ENCODE data around the gene MTA3. TPM values are rescaled to one million over a fixed set of nuclear protein-coding genes. Genes with fewer than 3 reads are reported as not detected.

The MTA3 gene
- total and polyA plus RNA-seq, 2 donors (not counting 1 experiment from before 2014, with no cell fraction given), result 13.4 to 33.2 TPM

DNA sequence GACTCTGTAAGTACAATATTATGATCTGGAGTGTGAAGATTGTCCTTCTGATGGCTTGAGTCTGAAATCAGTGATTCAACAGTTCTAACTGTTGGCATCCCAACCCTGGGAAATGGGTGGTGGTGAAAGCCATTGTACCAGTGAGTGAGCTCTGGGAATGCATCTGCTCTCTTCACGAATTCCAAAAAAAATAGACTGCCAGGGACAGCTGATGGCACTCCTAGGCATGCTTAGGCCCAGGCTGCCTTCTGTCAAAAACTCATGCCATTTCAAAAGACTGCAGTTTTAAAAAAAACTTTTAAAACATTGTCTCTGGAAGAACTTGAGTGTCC, 175.2 kb downstream of the MTA3 start:
- TF ChIP-seq EZH2 (IDR thresholded peaks at IDR 0.05; ENCODE audit: borderline replicate concordance, insufficient read depth, low read depth, low read length, poor library complexity, severe bottlenecking), result no peak
- TF ChIP-seq, protein P1, sequence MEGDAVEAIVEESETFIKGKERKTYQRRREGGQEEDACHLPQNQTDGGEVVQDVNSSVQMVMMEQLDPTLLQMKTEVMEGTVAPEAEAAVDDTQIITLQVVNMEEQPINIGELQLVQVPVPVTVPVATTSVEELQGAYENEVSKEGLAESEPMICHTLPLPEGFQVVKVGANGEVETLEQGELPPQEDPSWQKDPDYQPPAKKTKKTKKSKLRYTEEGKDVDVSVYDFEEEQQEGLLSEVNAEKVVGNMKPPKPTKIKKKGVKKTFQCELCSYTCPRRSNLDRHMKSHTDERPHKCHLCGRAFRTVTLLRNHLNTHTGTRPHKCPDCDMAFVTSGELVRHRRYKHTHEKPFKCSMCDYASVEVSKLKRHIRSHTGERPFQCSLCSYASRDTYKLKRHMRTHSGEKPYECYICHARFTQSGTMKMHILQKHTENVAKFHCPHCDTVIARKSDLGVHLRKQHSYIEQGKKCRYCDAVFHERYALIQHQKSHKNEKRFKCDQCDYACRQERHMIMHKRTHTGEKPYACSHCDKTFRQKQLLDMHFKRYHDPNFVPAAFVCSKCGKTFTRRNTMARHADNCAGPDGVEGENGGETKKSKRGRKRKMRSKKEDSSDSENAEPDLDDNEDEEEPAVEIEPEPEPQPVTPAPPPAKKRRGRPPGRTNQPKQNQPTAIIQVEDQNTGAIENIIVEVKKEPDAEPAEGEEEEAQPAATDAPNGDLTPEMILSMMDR (IDR thresholded peaks at IDR 0.05), result no peak
- POLR2A ChIA-PET, result no interaction called here

GRCh38 chr2:42744545-42745082, 176.2 kb downstream of the MTA3 start:
- H3K4me1 ChIP-seq (ENCODE audit: control insufficient read depth in 2 of 2, insufficient read depth in 2 of 2, low read length in 2 of 2), result no peaks in the 10 kb centered on the region
- Mint-ChIP-seq H3K27ac (no peak overlapping the region), H3K27me3 (no peaks in the 10 kb centered on the region), H3K9me3 (ENCODE audit: insufficient read depth) (no peaks in the 10 kb centered on the region), H3K4me3 (no peak overlapping the region), H3K4me1 (peaks cover 5% of the 10 kb centered on the region)
- intact Hi-C loops (cut with micrococcal nuclease), result no loop called here
- CTCF ChIA-PET, result interaction anchor here (1.2 to 2.1 kb wide), 2 partner anchors 13 to 48 kb away, joined by 4 to 8 read pairs; partner anchors contain the start of gene HAAO
- H3K4me3 ChIP-seq (ENCODE audit: control extremely low read depth in 1 of 5, extremely low read depth in 1 of 5, insufficient read depth in 1 of 5, low read depth in 2 of 5, low read length in 4 of 5), result no peak overlapping the region
- no peaks in the 10 kb centered on the region for H3K36me3 ChIP-seq (replicated peaks in 1 of 2; ENCODE audit: control extremely low read depth in 1 of 2, control insufficient read depth in 1 of 2, extremely low read depth in 1 of 2, insufficient read depth in 2 of 2, low read length in 1 of 2)
- TF ChIP-seq EZH2 (IDR thresholded peaks at IDR 0.05; ENCODE audit: borderline replicate concordance, insufficient read depth, low read depth, low read length, poor library complexity, severe bottlenecking), result no peak
- TF ChIP-seq, protein P1 (IDR thresholded peaks at IDR 0.05), result no peak
- no peak overlapping the region for H3K9ac ChIP-seq (ENCODE audit: low read length)
- H2AFZ ChIP-seq (ENCODE audit: insufficient read depth, low read depth, low read length, poor library complexity, severe bottlenecking), result no peak overlapping the region
- POLR2A ChIA-PET, result no interaction called here
- H3K27ac ChIP-seq (ENCODE audit: low read length in 2 of 2), result no peak overlapping the region
- no CpG with 5 or more reads among the region's 3 CpGs for WGBS (ENCODE audit: insufficient coverage)
- no peaks in the 10 kb centered on the region for H3K27me3 ChIP-seq (replicated peaks in 1 of 4; ENCODE audit: control extremely low read depth in 1 of 4, control insufficient read depth in 3 of 4, insufficient read depth in 4 of 4, low read length in 3 of 4)
- no peaks in the 10 kb centered on the region for H4K20me1 ChIP-seq (ENCODE audit: control insufficient read depth, insufficient read depth, low read length, poor library complexity, severe bottlenecking)
- DNase-seq (no peak), ATAC-seq (ENCODE audit: low read depth) (no peak)
- H3K4me2 ChIP-seq (replicated peaks; ENCODE audit: low read depth, low read length, poor library complexity, severe bottlenecking), result no peak overlapping the region
- no peaks in the 10 kb centered on the region for H3K79me2 ChIP-seq (ENCODE audit: control insufficient read depth, insufficient read depth, low read length)
- no peaks in the 10 kb centered on the region for H3K9me3 ChIP-seq (ENCODE audit: control extremely low read depth in 1 of 3, control insufficient read depth in 2 of 3, insufficient read depth in 1 of 3, low read length in 2 of 3)

More for the DNA sequence above, 175.2 kb downstream of the MTA3 start:
- H3K4me3 ChIP-seq (ENCODE audit: control extremely low read depth in 1 of 5, extremely low read depth in 1 of 5, insufficient read depth in 1 of 5, low read depth in 2 of 5, low read length in 4 of 5), result no peak overlapping the region
- no peak overlapping the region for H3K27ac ChIP-seq (ENCODE audit: low read length in 2 of 2)
- ATAC-seq (ENCODE audit: low read depth), result no peak
- intact Hi-C loops (cut with micrococcal nuclease), result no loop called here
- H3K4me1 Mint-ChIP-seq, result peaks cover 5% of the 10 kb centered on the region
- H3K4me1 ChIP-seq (ENCODE audit: control insufficient read depth in 2 of 2, insufficient read depth in 2 of 2, low read length in 2 of 2), result no peaks in the 10 kb centered on the region
- H3K9ac ChIP-seq (ENCODE audit: low read length), result no peak overlapping the region
- peaks cover 0 to 2% (median under 1%) of the 10 kb centered on the region in 3 donors for H3K9me3 ChIP-seq (ENCODE audit: control extremely low read depth in 1 of 3, control insufficient read depth in 2 of 3, insufficient read depth in 1 of 3, low read length in 2 of 3)
- H3K27me3 Mint-ChIP-seq, result no peaks in the 10 kb centered on the region
- no peaks in the 10 kb centered on the region for H3K36me3 ChIP-seq (replicated peaks in 1 of 2; ENCODE audit: control extremely low read depth in 1 of 2, control insufficient read depth in 1 of 2, extremely low read depth in 1 of 2, insufficient read depth in 2 of 2, low read length in 1 of 2)
- 100% methylated on average over 1 of the region's 1 CpG for WGBS (ENCODE audit: insufficient coverage)
- no peaks in the 10 kb centered on the region for H3K9me3 Mint-ChIP-seq (ENCODE audit: insufficient read depth)
- H3K4me3 Mint-ChIP-seq, result no peak overlapping the region
- H4K20me1 ChIP-seq (ENCODE audit: control insufficient read depth, insufficient read depth, low read length, poor library complexity, severe bottlenecking), result no peaks in the 10 kb centered on the region
- CTCF ChIA-PET, result no interaction called here
- no peak overlapping the region for H2AFZ ChIP-seq (ENCODE audit: insufficient read depth, low read depth, low read length, poor library complexity, severe bottlenecking)
- H3K27ac Mint-ChIP-seq, result no peak overlapping the region
- DNase-seq, result no peak
- no peaks in the 10 kb centered on the region for H3K79me2 ChIP-seq (ENCODE audit: control insufficient read depth, insufficient read depth, low read length)
- no peak overlapping the region for H3K4me2 ChIP-seq (replicated peaks; ENCODE audit: low read depth, low read length, poor library complexity, severe bottlenecking)
- no peaks in the 10 kb centered on the region for H3K27me3 ChIP-seq (replicated peaks in 1 of 4; ENCODE audit: control extremely low read depth in 1 of 4, control insufficient read depth in 3 of 4, insufficient read depth in 4 of 4, low read length in 3 of 4)

Data from B cell (primary cell).